Astrocyte (in vitro differentiated cells and primary cell): ENCODE results near the gene ZNF23. TPM values are rescaled to one million over a fixed set of nuclear protein-coding genes. Genes with fewer than 3 reads are reported as not detected.
A peak's percentile ranks its signal among the peaks of the same experiment; 100 is the strongest.

Source experiments
- DNase-seq: peaks from one replicate; pipeline ENCODE4 v3.0.0-alpha.2; 2010; ENCODE audit warnings: low read depth
- FAIRE-seq: peaks from 2 replicates; lab custom pipeline; 2011; peaks lifted over from hg19 to GRCh38; lab: Jason Lieb, UNC
- H2AFZ ChIP-seq: 2 replicates; pipeline ENCODE4 v1.6.0; 2012; ENCODE audit warnings: low read depth, low read length, inconsistent platforms
- H3K27ac ChIP-seq: 2 replicates; pipeline ENCODE4 v1.5.1; 2011; ENCODE audit warnings: low read depth, low read length, inconsistent platforms
- H3K27me3 ChIP-seq: 2 replicates; pipeline ENCODE4 v1.6.0; 2011; ENCODE audit warnings: low read length, inconsistent platforms; ENCODE audit not compliant: insufficient read depth
- H3K36me3 ChIP-seq: 2 replicates; pipeline ENCODE4 v1.5.1; 2011; ENCODE audit warnings: low read length, inconsistent platforms; ENCODE audit not compliant: insufficient read depth
- H3K4me1 ChIP-seq: 2 replicates; pipeline ENCODE4 v1.5.1; 2011; ENCODE audit warnings: low read length, inconsistent platforms; ENCODE audit not compliant: insufficient read depth
- H3K4me2 ChIP-seq: 2 replicates; pipeline ENCODE4 v1.6.0; 2012; ENCODE audit warnings: low read length, inconsistent platforms
- H3K4me3 ChIP-seq: 2 replicates; pipeline ENCODE4 v1.5.1; 2011; ENCODE audit warnings: low read depth, mild to moderate bottlenecking, low read length, inconsistent platforms; ENCODE audit not compliant: insufficient read depth
- H3K79me2 ChIP-seq: 2 replicates; pipeline ENCODE4 v1.6.0; 2012; ENCODE audit warnings: mild to moderate bottlenecking, low read length, inconsistent platforms; ENCODE audit not compliant: insufficient read depth
- H3K9ac ChIP-seq: 2 replicates; pipeline ENCODE4 v1.6.0; 2012; ENCODE audit warnings: mild to moderate bottlenecking, low read length, inconsistent platforms
- H3K9me3 ChIP-seq: 2 replicates; pipeline ENCODE4 v1.5.1; 2012; ENCODE audit warnings: low read depth, mild to moderate bottlenecking, low read length, inconsistent platforms; ENCODE audit not compliant: insufficient read depth
- H4K20me1 ChIP-seq: 2 replicates; pipeline ENCODE4 v1.6.0; 2012; ENCODE audit warnings: low read length, inconsistent platforms; ENCODE audit not compliant: insufficient read depth
- H3K27ac Mint-ChIP-seq: one replicate; pipeline ENCODE4 v1.8.0; 2021; ENCODE audit warnings: mild to moderate bottlenecking, mixed read lengths; ENCODE audit not compliant: unreplicated experiment
- H3K27me3 Mint-ChIP-seq: one replicate; pipeline ENCODE4 v1.8.0; 2021; ENCODE audit warnings: low read depth, mixed read lengths; ENCODE audit not compliant: unreplicated experiment
- H3K36me3 Mint-ChIP-seq: one replicate; pipeline ENCODE4 v1.8.0; 2021; ENCODE audit warnings: low read depth, mixed read lengths; ENCODE audit not compliant: unreplicated experiment
- H3K4me1 Mint-ChIP-seq: one replicate; pipeline ENCODE4 v1.8.0; 2021; ENCODE audit warnings: low read depth, mixed read lengths; ENCODE audit not compliant: unreplicated experiment
- H3K4me3 Mint-ChIP-seq: one replicate; pipeline ENCODE4 v1.8.0; 2021; ENCODE audit warnings: mild to moderate bottlenecking, moderate library complexity, mixed read lengths; ENCODE audit not compliant: unreplicated experiment
- H3K9me3 Mint-ChIP-seq: one replicate; pipeline ENCODE4 v1.8.0; 2021; ENCODE audit warnings: mild to moderate bottlenecking, mixed read lengths; ENCODE audit not compliant: unreplicated experiment
- CTCF ChIP-seq: IDR thresholded peaks from 2 replicates; pipeline ENCODE4 v1.5.1; 2011; ENCODE audit warnings: low read depth, mild to moderate bottlenecking, inconsistent platforms, low read length, moderate library complexity; ENCODE audit not compliant: insufficient read depth
- EZH2 ChIP-seq: IDR thresholded peaks from 2 replicates; pipeline ENCODE4 v1.6.1; 2012; ENCODE audit warnings: mild to moderate bottlenecking, low read length, inconsistent platforms; ENCODE audit not compliant: insufficient read depth
- total RNA-seq: library from RNA; stranded (reverse); gene quantifications from 2 replicates; pipeline ENCODE4 v1.2.1, GENCODE V29; 2021

Gene ZNF23
- total RNA-seq, 1 donor from 2014 or later: 12.4 TPM

- Mint-ChIP-seq H3K4me1 (no peaks in the 10 kb centered on the region), H3K36me3 (no peaks in the 10 kb centered on the region), H3K9me3 (peaks cover 1% of the 10 kb centered on the region), H3K27ac (no peak overlapping the region), H3K27me3 (peaks cover 31% of the 10 kb centered on the region), H3K4me3 (peak overlapping the region; percentile 36)
- Histone ChIP-seq H3K27ac (no peak overlapping the region), H3K4me2 (no peak overlapping the region), H3K4me1 (no peaks in the 10 kb centered on the region), H2AFZ (no peak overlapping the region), H3K9me3 (no peaks in the 10 kb centered on the region), H3K36me3 (no peaks in the 10 kb centered on the region), H3K9ac (no peak overlapping the region), H3K79me2 (no peaks in the 10 kb centered on the region), H3K27me3 (peaks cover 3% of the 10 kb centered on the region), H3K4me3 (no peak overlapping the region), H4K20me1 (no peaks in the 10 kb centered on the region)
- FAIRE-seq: no peak
- DNase-seq: no peak
- TF ChIP-seq EZH2 (no peak), CTCF (no peak)
These were observed 38.2 kb downstream of the ZNF23 start for GRCh38 chr16:71423865-71424264.

- H3K36me3 Mint-ChIP-seq: no peaks in the 10 kb centered on the region
- Histone ChIP-seq H3K27me3 (peaks cover 3% of the 10 kb centered on the region), H3K4me1 (no peaks in the 10 kb centered on the region), H3K9ac (no peak overlapping the region), H3K4me3 (no peak overlapping the region), H3K79me2 (no peaks in the 10 kb centered on the region), H3K27ac (no peak overlapping the region), H3K36me3 (no peaks in the 10 kb centered on the region), H3K4me2 (no peak overlapping the region), H2AFZ (no peak overlapping the region), H3K9me3 (no peaks in the 10 kb centered on the region), H4K20me1 (no peaks in the 10 kb centered on the region)
- no peak overlapping the region for H3K27ac Mint-ChIP-seq
- peaks cover 38% of the 10 kb centered on the region for H3K27me3 Mint-ChIP-seq
- no peak for DNase-seq
- H3K4me1 Mint-ChIP-seq: no peaks in the 10 kb centered on the region
- TF ChIP-seq EZH2: no peak
- no peak for TF ChIP-seq CTCF
- FAIRE-seq: no peak
- peaks cover 3% of the 10 kb centered on the region for H3K9me3 Mint-ChIP-seq
- no peak overlapping the region for H3K4me3 Mint-ChIP-seq
These were observed 39.0 kb downstream of the ZNF23 start for GRCh38 chr16:71423016-71423415.

GRCh38 chr16:71421911-71422310 is 40.1 kb downstream of the ZNF23 start:
- no peak overlapping the region for H3K27ac ChIP-seq
- no peak for FAIRE-seq
- H3K4me1 Mint-ChIP-seq: no peaks in the 10 kb centered on the region
- peaks cover 38% of the 10 kb centered on the region for H3K27me3 Mint-ChIP-seq
- H3K27ac Mint-ChIP-seq: no peak overlapping the region
- H3K36me3 Mint-ChIP-seq: no peaks in the 10 kb centered on the region
- DNase-seq: no peak
- no peaks in the 10 kb centered on the region for H3K9me3 ChIP-seq
- TF ChIP-seq EZH2 (no peak), CTCF (no peak)
- H3K27me3 ChIP-seq: peaks cover 3% of the 10 kb centered on the region
- H3K79me2 ChIP-seq: no peaks in the 10 kb centered on the region
- H3K4me3 Mint-ChIP-seq: no peak overlapping the region
- H4K20me1 ChIP-seq: no peaks in the 10 kb centered on the region
- no peak overlapping the region for H2AFZ ChIP-seq
- H3K9ac ChIP-seq: no peak overlapping the region
- H3K4me2 ChIP-seq: no peak overlapping the region
- H3K36me3 ChIP-seq: no peaks in the 10 kb centered on the region
- H3K4me1 ChIP-seq: no peaks in the 10 kb centered on the region
- no peak overlapping the region for H3K4me3 ChIP-seq
- H3K9me3 Mint-ChIP-seq: peaks cover 3% of the 10 kb centered on the region
